Fibroblast of the aortic adventitia (primary cell): ENCODE measurements around the gene HOMER2. TPM values are rescaled to one million over a fixed set of nuclear protein-coding genes. Genes with fewer than 3 reads are reported as not detected.

Source experiments
- DNase-seq: peaks from one replicate; pipeline ENCODE4 v3.0.0-alpha.2; 2010; ENCODE audit warnings: low read depth
- H3K4me3 ChIP-seq: 2 replicates; pipeline ENCODE4 v1.5.1; 2011; ENCODE audit warnings: low read depth, mild to moderate bottlenecking, control low read depth, low read length, moderate library complexity
- CTCF ChIP-seq: IDR thresholded peaks from 2 replicates; pipeline ENCODE4 v1.5.1; 2011; ENCODE audit warnings: mild to moderate bottlenecking, low read length, control low read depth, inconsistent platforms; ENCODE audit not compliant: insufficient read depth
- total RNA-seq: library from RNA; depleted of rRNA; stranded (reverse); fragments of >200 nt; gene quantifications from 2 replicates; pipeline ENCODE4 v1.2.3, GENCODE V29; 2012; ENCODE audit warnings: low replicate concordance

The HOMER2 gene
- total RNA-seq, 1 donor: 5.4 TPM

- H3K4me3 ChIP-seq: no peak overlapping the region
- peak; percentile 22 for DNase-seq
- no peak for TF ChIP-seq CTCF
Measured at GRCh38 chr15:82968066-82968465, 15.5 kb upstream of the HOMER2 start.

GRCh38 chr15:82966671-82967071 is 14.2 kb upstream of the HOMER2 start:
- H3K4me3 ChIP-seq: no peak overlapping the region
- no peak for DNase-seq
- TF ChIP-seq CTCF: no peak

- no peak overlapping the region for H3K4me3 ChIP-seq
- DNase-seq: no peak
- no peak for TF ChIP-seq CTCF
Measured at GRCh38 chr15:82964890-82965289, 12.4 kb upstream of the HOMER2 start.

GRCh38 chr15:82963471-82964341 is 11.2 kb upstream of the HOMER2 start:
- DNase-seq: peak; percentile 37
- TF ChIP-seq CTCF: no peak
- H3K4me3 ChIP-seq: no peak overlapping the region

- TF ChIP-seq CTCF: no peak
- no peak for DNase-seq
- no peak overlapping the region for H3K4me3 ChIP-seq
Measured at GRCh38 chr15:82960766-82961165, 8.2 kb upstream of the HOMER2 start.

GRCh38 chr15:82959423-82959822 is 6.9 kb upstream of the HOMER2 start:
- TF ChIP-seq CTCF: no peak
- no peak overlapping the region for H3K4me3 ChIP-seq
- DNase-seq: no peak
